ENCODE measurements around the gene PAFAH1B1. TPM values are rescaled to one million over a fixed set of nuclear protein-coding genes. Genes with fewer than 3 reads are reported as not detected.
"Not testable (repeated sequence)": the region's sequence is repeated elsewhere in the genome, so short reads cannot be mapped to it uniquely, and the experiment has no call there.

Gene PAFAH1B1
- total and polyA plus RNA-seq, 7 donors = 35.4 to 139 (median 97.6) TPM

DNA sequence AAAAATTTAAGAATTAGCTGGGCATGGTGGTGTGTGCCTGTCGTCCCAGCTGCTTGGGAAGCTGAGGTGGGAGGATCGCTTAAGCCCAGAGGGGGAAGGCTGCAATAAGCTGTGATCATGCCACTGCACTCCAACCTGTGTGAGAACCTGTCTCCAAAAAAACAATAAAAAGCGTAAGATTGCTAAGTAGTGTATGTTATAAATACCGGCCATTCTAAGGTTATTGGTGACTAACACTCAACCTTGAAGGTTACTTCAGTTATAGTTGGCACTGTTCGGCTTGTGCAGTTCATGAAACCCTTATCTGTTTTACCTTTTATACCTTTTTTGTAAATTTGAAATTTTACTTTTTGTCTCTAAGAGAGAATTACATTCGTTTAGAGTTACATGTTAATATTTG, 44.0 kb downstream of the PAFAH1B1 start:
- H3K27me3 ChIP-seq = no peaks in the 10 kb centered on the region
- H3K36me3 ChIP-seq = peaks cover 0 to 36% (median 11%) of the 10 kb centered on the region in 4 donors
- H3K27ac ChIP-seq = no peak overlapping the region
- H3K4me3 ChIP-seq = no peak overlapping the region
- H3K9me3 ChIP-seq = no peaks in the 10 kb centered on the region
- TF ChIP-seq EP300 (IDR thresholded peaks at IDR 0.05) = no peak
- no peak for TF ChIP-seq POLR2AphosphoS5 (IDR thresholded peaks at IDR 0.05)
- TF ChIP-seq POLR2A (IDR thresholded peaks at IDR 0.05) = no peak
- TF ChIP-seq, protein P1, sequence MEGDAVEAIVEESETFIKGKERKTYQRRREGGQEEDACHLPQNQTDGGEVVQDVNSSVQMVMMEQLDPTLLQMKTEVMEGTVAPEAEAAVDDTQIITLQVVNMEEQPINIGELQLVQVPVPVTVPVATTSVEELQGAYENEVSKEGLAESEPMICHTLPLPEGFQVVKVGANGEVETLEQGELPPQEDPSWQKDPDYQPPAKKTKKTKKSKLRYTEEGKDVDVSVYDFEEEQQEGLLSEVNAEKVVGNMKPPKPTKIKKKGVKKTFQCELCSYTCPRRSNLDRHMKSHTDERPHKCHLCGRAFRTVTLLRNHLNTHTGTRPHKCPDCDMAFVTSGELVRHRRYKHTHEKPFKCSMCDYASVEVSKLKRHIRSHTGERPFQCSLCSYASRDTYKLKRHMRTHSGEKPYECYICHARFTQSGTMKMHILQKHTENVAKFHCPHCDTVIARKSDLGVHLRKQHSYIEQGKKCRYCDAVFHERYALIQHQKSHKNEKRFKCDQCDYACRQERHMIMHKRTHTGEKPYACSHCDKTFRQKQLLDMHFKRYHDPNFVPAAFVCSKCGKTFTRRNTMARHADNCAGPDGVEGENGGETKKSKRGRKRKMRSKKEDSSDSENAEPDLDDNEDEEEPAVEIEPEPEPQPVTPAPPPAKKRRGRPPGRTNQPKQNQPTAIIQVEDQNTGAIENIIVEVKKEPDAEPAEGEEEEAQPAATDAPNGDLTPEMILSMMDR (IDR thresholded peaks at IDR 0.05) = no peak
- WGBS, 2 donors = 87 to 93% methylated on average over 6 of the region's 6 CpGs
- no peak for DNase-seq
- intact Hi-C loops (cut with DNase I) = no loop called here
- peaks cover 0 to 43% (median 22%) of the 10 kb centered on the region in 4 donors for H3K4me1 ChIP-seq

DNA sequence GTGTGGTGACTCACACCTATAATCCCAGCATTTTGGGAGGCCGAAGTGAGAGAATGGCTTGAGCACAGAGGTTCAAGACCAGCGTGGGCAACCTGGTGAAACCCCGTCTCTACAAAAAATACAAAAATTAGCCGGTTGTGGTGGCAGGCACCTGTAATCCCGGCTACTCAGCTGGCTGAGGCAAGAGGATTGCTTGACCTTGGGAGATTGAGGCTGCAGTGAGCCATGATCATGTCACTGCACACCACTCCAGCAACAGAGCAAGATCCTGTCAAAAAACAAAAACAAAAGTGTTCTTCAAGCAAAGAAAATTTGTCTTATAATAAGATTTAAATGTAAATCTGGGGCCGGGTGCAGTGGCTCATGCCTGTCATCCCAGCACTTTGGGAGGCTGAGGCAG, 51.5 kb downstream of the PAFAH1B1 start:
- intact Hi-C loops (cut with DNase I) = no loop called here
- Histone ChIP-seq H3K27ac (no peak overlapping the region), H3K4me1 (no peaks in the 10 kb centered on the region), H3K9me3 (no peaks in the 10 kb centered on the region), H3K27me3 (no peaks in the 10 kb centered on the region), H3K36me3 (peaks cover 0 to 21% (median 0%) of the 10 kb centered on the region in 4 donors), H3K4me3 (no peak overlapping the region)
- TF ChIP-seq POLR2A (IDR thresholded peaks at IDR 0.05) (no peak), POLR2AphosphoS5 (IDR thresholded peaks at IDR 0.05) (no peak), EP300 (IDR thresholded peaks at IDR 0.05) (no peak)
- TF ChIP-seq, protein P1 (IDR thresholded peaks at IDR 0.05) = no peak
- no peak for DNase-seq
- WGBS, 2 donors = 78 to 89% methylated on average over 6 of the region's 6 CpGs

DNA sequence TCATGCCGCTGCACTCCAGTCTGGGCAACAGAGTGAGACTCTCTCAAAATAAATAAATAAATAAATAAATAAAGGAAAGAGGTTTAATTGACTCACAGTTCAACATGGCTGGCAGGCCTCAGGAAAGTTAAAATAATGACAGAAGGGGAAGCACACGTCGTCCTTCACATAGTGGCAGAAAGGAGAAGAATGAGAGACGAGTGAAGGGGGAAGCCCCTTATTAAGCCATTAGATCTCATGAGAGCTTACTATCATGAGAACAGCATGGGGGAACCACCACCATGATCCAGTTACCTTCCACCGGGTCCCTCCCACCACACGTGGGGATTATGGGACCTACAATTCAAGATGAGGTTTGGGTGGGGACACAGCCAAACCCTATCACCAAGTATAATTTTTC, 54.5 kb downstream of the PAFAH1B1 start:
- Histone ChIP-seq H3K27me3 (no peaks in the 10 kb centered on the region), H3K36me3 (peaks cover 0 to 3% (median 0%) of the 10 kb centered on the region in 4 donors), H3K27ac (no peak overlapping the region), H3K4me3 (no peak overlapping the region), H3K4me1 (peaks cover 0 to 4% (median 0%) of the 10 kb centered on the region in 4 donors), H3K9me3 (no peaks in the 10 kb centered on the region)
- 88 to 95% methylated on average over 6 of the region's 6 CpGs for WGBS, 2 donors
- intact Hi-C loops (cut with DNase I) = no loop called here
- TF ChIP-seq EP300 (IDR thresholded peaks at IDR 0.05) = no peak
- TF ChIP-seq POLR2A (IDR thresholded peaks at IDR 0.05) = no peak
- TF ChIP-seq, protein P1 (IDR thresholded peaks at IDR 0.05) = no peak
- no peak for TF ChIP-seq POLR2AphosphoS5 (IDR thresholded peaks at IDR 0.05)
- DNase-seq = no peak

DNA sequence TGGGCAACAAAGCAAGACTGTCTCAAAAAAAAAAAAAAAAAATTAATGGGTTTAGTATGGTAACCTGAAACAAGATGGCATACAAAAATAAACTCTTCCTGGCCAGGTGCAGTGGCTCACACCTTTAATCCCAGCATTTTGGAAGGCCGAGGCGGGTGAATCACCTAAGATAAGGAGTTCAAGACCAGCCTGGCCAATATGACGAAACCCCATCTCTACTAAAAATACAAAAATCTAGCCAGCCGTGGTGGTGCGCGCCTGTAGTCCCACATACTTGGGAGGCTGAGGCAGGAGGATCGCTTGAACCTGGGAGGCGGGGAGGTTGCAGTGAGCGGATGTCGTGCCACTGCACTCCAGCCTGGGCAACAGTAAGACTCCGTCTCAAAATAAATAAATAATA, 55.7 kb downstream of the PAFAH1B1 start:
- no peaks in the 10 kb centered on the region for H3K27me3 ChIP-seq
- H3K4me3 ChIP-seq = no peak overlapping the region
- H3K27ac ChIP-seq = no peak overlapping the region
- TF ChIP-seq, protein P1 (IDR thresholded peaks at IDR 0.05) = no peak
- TF ChIP-seq EP300 (IDR thresholded peaks at IDR 0.05) = no peak
- no peak for TF ChIP-seq POLR2A (IDR thresholded peaks at IDR 0.05)
- TF ChIP-seq POLR2AphosphoS5 (IDR thresholded peaks at IDR 0.05) = no peak
- intact Hi-C loops (cut with DNase I) = no loop called here
- no peaks in the 10 kb centered on the region for H3K36me3 ChIP-seq
- no peaks in the 10 kb centered on the region for H3K9me3 ChIP-seq
- H3K4me1 ChIP-seq = peaks cover 0 to 4% (median 0%) of the 10 kb centered on the region in 4 donors
- 97 to 98% methylated on average over 11 of the region's 11 CpGs for WGBS, 2 donors
- DNase-seq = no peak

DNA sequence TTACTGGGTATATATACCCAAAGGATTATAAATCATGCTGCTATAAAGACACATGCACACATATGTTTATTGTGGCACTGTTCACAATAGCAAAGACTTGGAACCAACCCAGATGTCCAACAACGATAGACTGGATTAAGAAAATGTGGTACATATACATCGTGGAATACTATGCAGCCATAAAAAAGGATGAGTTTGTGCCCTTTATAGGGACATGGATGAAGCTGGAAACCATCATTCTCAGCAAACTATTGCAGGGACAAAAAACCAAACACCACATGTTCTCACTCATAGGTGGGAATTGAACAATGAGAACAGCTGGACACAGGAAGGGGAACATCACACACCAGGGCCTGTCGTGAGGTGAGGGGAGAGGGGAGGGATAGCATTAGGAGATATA, 59.5 kb downstream of the PAFAH1B1 start:
- H3K27me3 ChIP-seq, DNase-seq, H3K27ac ChIP-seq, H3K36me3 ChIP-seq, H3K4me3 ChIP-seq, H3K4me1 ChIP-seq, H3K9me3 ChIP-seq: not testable (repeated sequence)
- intact Hi-C loops (cut with DNase I) = loop anchor here (10.0 kb wide), 1 partner anchor 48 kb away; no protein-coding TSS in a partner anchor
- WGBS, 2 donors = 92 to 97% methylated on average over 3 of the region's 3 CpGs
